ENCODE results near the gene IL6. TPM values are rescaled to one million over a fixed set of nuclear protein-coding genes. Genes with fewer than 3 reads are reported as not detected.

Gene IL6
- total and polyA plus RNA-seq, 2 of the 13 experiments (the other 11 are each of a cell fraction or from before 2014, with no cell fraction given): not detected

DNA sequence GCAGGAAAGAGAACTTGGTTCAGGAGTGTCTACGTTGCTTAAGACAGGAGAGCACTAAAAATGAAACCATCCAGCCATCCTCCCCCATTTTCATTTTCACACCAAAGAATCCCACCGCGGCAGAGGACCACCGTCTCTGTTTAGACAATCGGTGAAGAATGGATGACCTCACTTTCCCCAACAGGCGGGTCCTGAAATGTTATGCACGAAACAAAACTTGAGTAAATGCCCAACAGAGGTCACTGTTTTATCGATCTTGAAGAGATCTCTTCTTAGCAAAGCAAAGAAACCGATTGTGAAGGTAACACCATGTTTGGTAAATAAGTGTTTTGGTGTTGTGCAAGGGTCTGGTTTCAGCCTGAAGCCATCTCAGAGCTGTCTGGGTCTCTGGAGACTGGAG lies 1.4 kb upstream of the IL6 start:
- no TSS peak for BruUV-seq (replicated peaks)
- H3K4me3 ChIP-seq (replicated peaks in 1 of 3; ENCODE audit: insufficient read depth in 1 of 3, low read depth in 2 of 3, low read length in 3 of 3): no peak overlapping the region
- ChIA-PET POLR2A (no interaction called here), CTCF (ENCODE audit: low intra/inter-chr PET ratio, low total read pairs) (interaction anchor here (1.0 to 4.8 kb wide), 4 partner anchors 57 to 329 kb away, joined by 3 to 32 read pairs (median 7); no protein-coding TSS in a partner anchor)
- H3K9me3 ChIP-seq (ENCODE audit: low read length): no peaks in the 10 kb centered on the region
- no peak overlapping the region for H3K9ac ChIP-seq (ENCODE audit: insufficient read depth, low read depth, low read length)
- ATAC-seq: peak; percentile 69
- H3K36me3 ChIP-seq (replicated peaks in 1 of 2; ENCODE audit: control insufficient read depth in 1 of 2, insufficient read depth in 2 of 2, low read length in 2 of 2): no peaks in the 10 kb centered on the region
- TF ChIP-seq, protein P1, sequence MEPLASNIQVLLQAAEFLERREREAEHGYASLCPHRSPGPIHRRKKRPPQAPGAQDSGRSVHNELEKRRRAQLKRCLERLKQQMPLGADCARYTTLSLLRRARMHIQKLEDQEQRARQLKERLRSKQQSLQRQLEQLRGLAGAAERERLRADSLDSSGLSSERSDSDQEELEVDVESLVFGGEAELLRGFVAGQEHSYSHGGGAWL (CRISPR knock-in tag; IDR thresholded peaks at IDR 0.05): no peak
- TF ChIP-seq ONECUT2 (CRISPR knock-in tag; IDR thresholded peaks at IDR 0.05) (peak; percentile 79), ZNF777 (CRISPR knock-in tag; IDR thresholded peaks at IDR 0.05) (no peak), ZNF451 (CRISPR knock-in tag; IDR thresholded peaks at IDR 0.05) (no peak), FOXP1 (IDR thresholded peaks at IDR 0.05) (no peak), FOXP1 (CRISPR knock-in tag; IDR thresholded peaks at IDR 0.05) (peak; percentile 45; the same call in 1 of the 2 replicates), STAG1 (CRISPR knock-in tag; IDR thresholded peaks at IDR 0.05) (peak; percentile 70), FOSL1 (CRISPR knock-in tag; IDR thresholded peaks at IDR 0.05; ENCODE audit: borderline replicate concordance) (no peak), SMC3 (IDR thresholded peaks at IDR 0.05; ENCODE audit: low read length) (0 out of 2 replicates have a peak, but pooled peaks have one; percentile 9)
- TF ChIP-seq, protein P2, sequence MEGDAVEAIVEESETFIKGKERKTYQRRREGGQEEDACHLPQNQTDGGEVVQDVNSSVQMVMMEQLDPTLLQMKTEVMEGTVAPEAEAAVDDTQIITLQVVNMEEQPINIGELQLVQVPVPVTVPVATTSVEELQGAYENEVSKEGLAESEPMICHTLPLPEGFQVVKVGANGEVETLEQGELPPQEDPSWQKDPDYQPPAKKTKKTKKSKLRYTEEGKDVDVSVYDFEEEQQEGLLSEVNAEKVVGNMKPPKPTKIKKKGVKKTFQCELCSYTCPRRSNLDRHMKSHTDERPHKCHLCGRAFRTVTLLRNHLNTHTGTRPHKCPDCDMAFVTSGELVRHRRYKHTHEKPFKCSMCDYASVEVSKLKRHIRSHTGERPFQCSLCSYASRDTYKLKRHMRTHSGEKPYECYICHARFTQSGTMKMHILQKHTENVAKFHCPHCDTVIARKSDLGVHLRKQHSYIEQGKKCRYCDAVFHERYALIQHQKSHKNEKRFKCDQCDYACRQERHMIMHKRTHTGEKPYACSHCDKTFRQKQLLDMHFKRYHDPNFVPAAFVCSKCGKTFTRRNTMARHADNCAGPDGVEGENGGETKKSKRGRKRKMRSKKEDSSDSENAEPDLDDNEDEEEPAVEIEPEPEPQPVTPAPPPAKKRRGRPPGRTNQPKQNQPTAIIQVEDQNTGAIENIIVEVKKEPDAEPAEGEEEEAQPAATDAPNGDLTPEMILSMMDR (CRISPR knock-in tag; IDR thresholded peaks at IDR 0.05): peak; percentile 74
- H3K27me3 ChIP-seq (ENCODE audit: control insufficient read depth in 1 of 2, insufficient read depth in 2 of 2, low read length in 2 of 2): peaks cover 0 to 28% of the 10 kb centered on the region in 2 experiments; a peak in 4 of 5 replicates
- no peak overlapping the region for H2AFZ ChIP-seq (ENCODE audit: low read length)
- H3K27ac ChIP-seq (ENCODE audit: extremely low read length, insufficient read depth, low read length): no peak overlapping the region
- H3K79me2 ChIP-seq (ENCODE audit: insufficient read depth, low read length): no peaks in the 10 kb centered on the region
- WGBS (ENCODE audit: low lambda C conversion rate): 2% methylated on average over 9 of the region's 9 CpGs
- peak; percentile 91 for FAIRE-seq
- H4K20me1 ChIP-seq (ENCODE audit: insufficient read depth, low read length): no peaks in the 10 kb centered on the region
- peak; percentile 47 for DNase-seq (ENCODE audit: low spot score)
- in situ Hi-C loops (cut with HindIII; ENCODE audit: extremely low pct_ligation_motif_present, low pct_unique_long_range_greater_than_20kb) (loop anchor here (5.0 kb wide), 2 partner anchors 163 to 332 kb away; no protein-coding TSS in a partner anchor), intact Hi-C loops (cut with micrococcal nuclease; ENCODE audit: unreplicated experiment) (loop anchor here (1.0 to 5.0 kb wide), 4 partner anchors 57 to 330 kb away; no protein-coding TSS in a partner anchor)
- peaks cover 21% of the 10 kb centered on the region for H3K4me1 ChIP-seq (ENCODE audit: insufficient read depth, low read length)
- H3K4me2 ChIP-seq (ENCODE audit: low read depth, low read length): peak overlapping the region; percentile 54

Data from HepG2 (cell line).